GM23338 (cell line): Measurements from ENCODE around the gene HRAS. TPM values are rescaled to one million over a fixed set of nuclear protein-coding genes. Genes with fewer than 3 reads are reported as not detected.

Experiments used
- ATAC-seq: fragments of 200-7000 bp; cut with Tn5 transposase; 3 replicates; pipeline ENCODE4 v1.9.1; 2020
- DNase-seq: peaks from one replicate; pipeline ENCODE4 v3.0.0-alpha.2; 2015; ENCODE audit warnings: low spot score
- H2AFZ ChIP-seq: fragments of 200-600 bp; sonication (generic); 2 replicates; pipeline ENCODE4 v1.8.0; 2016; ENCODE audit warnings: antibody characterized with exemption, mild to moderate bottlenecking, moderate library complexity
- H3F3A ChIP-seq: fragments of 200-600 bp; sonication (generic); replicated peaks from 2 replicates; pipeline ENCODE4 v1.8.0; 2017; ENCODE audit warnings: antibody characterized with exemption, mixed run types, low read depth
- H3K27ac ChIP-seq: fragments of 200-600 bp; sonication (generic); 2 replicates; pipeline ENCODE4 v1.6.1; 2016; ENCODE audit warnings: low read depth
- H3K27me3 ChIP-seq: fragments of 200-600 bp; sonication (generic); 2 replicates; pipeline ENCODE4 v1.8.0; 2016; ENCODE audit warnings: mild to moderate bottlenecking, mixed run types, moderate library complexity; ENCODE audit not compliant: insufficient read depth
- H3K36me3 ChIP-seq: fragments of 200-600 bp; sonication (generic); 2 replicates; pipeline ENCODE4 v1.8.0; 2016; ENCODE audit warnings: mild to moderate bottlenecking; ENCODE audit not compliant: insufficient read depth
- H3K4me1 ChIP-seq: fragments of 200-600 bp; sonication (generic); 2 replicates; pipeline ENCODE4 v1.8.0; 2016; ENCODE audit warnings: mild to moderate bottlenecking, moderate library complexity; ENCODE audit not compliant: insufficient read depth
- H3K4me2 ChIP-seq: fragments of 200-600 bp; sonication (generic); 2 replicates; pipeline ENCODE4 v1.7.1; 2017; ENCODE audit warnings: mixed run types
- H3K4me3 ChIP-seq: fragments of 200-600 bp; sonication (generic); 2 replicates; pipeline ENCODE4 v1.6.1; 2016; ENCODE audit warnings: mixed run types
- H3K79me2 ChIP-seq: fragments of 200-600 bp; sonication (generic); replicated peaks from 2 replicates; pipeline ENCODE4 v1.8.0; 2017; ENCODE audit warnings: mild to moderate bottlenecking; ENCODE audit not compliant: insufficient read depth
- H3K9me2 ChIP-seq: fragments of 200-600 bp; sonication (generic); 2 replicates; pipeline ENCODE4 v1.8.0; 2017; ENCODE audit not compliant: insufficient read depth
- H4K20me1 ChIP-seq: fragments of 200-600 bp; sonication (generic); replicated peaks from 2 replicates; pipeline ENCODE4 v1.8.0; 2017; ENCODE audit warnings: mild to moderate bottlenecking; ENCODE audit not compliant: insufficient read depth
- H3K27ac Mint-ChIP-seq: 2 replicates; pipeline ENCODE4 v1.8.0; 2020; ENCODE audit warnings: inconsistent platforms, mild to moderate bottlenecking, moderate library complexity, mixed read lengths
- H3K27me3 Mint-ChIP-seq: 3 replicates; pipeline ENCODE4 v1.8.0; 2022; ENCODE audit warnings: low read depth, mild to moderate bottlenecking, moderate library complexity, mixed read lengths, inconsistent platforms; ENCODE audit not compliant: insufficient read depth, poor library complexity
- H3K36me3 Mint-ChIP-seq: 3 replicates; pipeline ENCODE4 v1.8.0; 2021; ENCODE audit warnings: low read depth, mild to moderate bottlenecking, inconsistent platforms, moderate library complexity, mixed read lengths
- H3K4me1 Mint-ChIP-seq: 3 replicates; pipeline ENCODE4 v1.8.0; 2020; ENCODE audit warnings: mild to moderate bottlenecking, inconsistent platforms, mixed read lengths
- H3K4me3 Mint-ChIP-seq: 3 replicates; pipeline ENCODE4 v1.8.0; 2021; ENCODE audit warnings: moderate library complexity, mild to moderate bottlenecking, inconsistent platforms, mixed read lengths
- H3K9me3 Mint-ChIP-seq: 3 replicates; pipeline ENCODE4 v1.8.0; 2020; ENCODE audit warnings: moderate library complexity, mild to moderate bottlenecking, inconsistent platforms, mixed read lengths
- CREB1 ChIP-seq: fragments of 250-450 bp; sonication (Bioruptor Pico); IDR thresholded peaks from 2 replicates; pipeline ENCODE4 v1.5.0; 2020; ENCODE audit warnings: low read depth, mild to moderate bottlenecking, moderate library complexity
- EZH2 ChIP-seq: fragments of 200-600 bp; sonication (generic); IDR thresholded peaks from one replicate; pipeline ENCODE4 v1.8.0; 2017; ENCODE audit warnings: antibody characterized with exemption, mild to moderate bottlenecking, low read depth; ENCODE audit not compliant: unreplicated experiment
- EZH2phosphoT487 ChIP-seq: fragments of 200-600 bp; sonication (generic); IDR thresholded peaks from one replicate; pipeline ENCODE4 v1.8.1; 2018; ENCODE audit warnings: antibody characterized with exemption; ENCODE audit not compliant: unreplicated experiment
- JUNB ChIP-seq: IDR thresholded peaks from one replicate; pipeline ENCODE4 v1.6.1; 2016; ENCODE audit warnings: antibody characterized with exemption; ENCODE audit not compliant: unreplicated experiment
- NANOG ChIP-seq: IDR thresholded peaks from 2 replicates; pipeline ENCODE4 v1.6.1; 2016; ENCODE audit warnings: antibody characterized with exemption, borderline replicate concordance
- POLR2AphosphoS5 ChIP-seq: IDR thresholded peaks from 2 replicates; pipeline ENCODE4 v1.6.1; 2016; ENCODE audit warnings: antibody characterized with exemption, low read depth
- STAT1 ChIP-seq: IDR thresholded peaks from one replicate; pipeline ENCODE4 v1.6.1; 2016; ENCODE audit warnings: antibody characterized with exemption; ENCODE audit not compliant: unreplicated experiment
- ZNF114 ChIP-seq: fragments of 250-450 bp; sonication (Bioruptor Pico); IDR thresholded peaks from 2 replicates; pipeline ENCODE4 v1.5.0; 2020; ENCODE audit warnings: mild to moderate bottlenecking, moderate library complexity
- ZNF331 ChIP-seq: fragments of 250-450 bp; sonication (Bioruptor Pico); IDR thresholded peaks from 2 replicates; pipeline ENCODE4 v1.5.0; 2020; ENCODE audit warnings: low read depth, mild to moderate bottlenecking, moderate library complexity
- polyA plus RNA-seq: library from polyadenylated mRNA; unstranded; fragments of >200 nt; fragmentation: Nextera tagmentation; extraction: Ambion mirVana; gene quantifications from 2 replicates; pipeline ENCODE4 v1.2.1, GENCODE V29; 2016
- total RNA-seq: library from RNA; depleted of rRNA; stranded (reverse); fragments of >200 nt; shearing (Covaris generic); gene quantifications from 2 replicates; pipeline ENCODE4 v1.2.3, GENCODE V29; 2014
- TF ChIP-seq, protein P1 (sequence below): IDR thresholded peaks from 2 replicates; pipeline ENCODE4 v1.6.1; 2016; ENCODE audit warnings: antibody characterized with exemption
- TF ChIP-seq, protein P2 (sequence below), 2 experiments: fragments of 200-600 bp in 1 of 2; sonication (generic) in 1 of 2; conservative IDR thresholded peaks; 2 replicates each; pipeline versions ENCODE4 v1.5.1 to v1.6.1; 2016 to 2017; ENCODE audit warnings: antibody characterized with exemption in 2 of 2, low read depth in 2 of 2, mild to moderate bottlenecking in 2 of 2, moderate library complexity in 1 of 2
- TF ChIP-seq, protein P3 (sequence below): fragments of 250-450 bp; sonication (Bioruptor Pico); IDR thresholded peaks from 2 replicates; pipeline ENCODE4 v1.5.0; 2020; ENCODE audit warnings: mild to moderate bottlenecking, moderate library complexity

The HRAS gene
- total and polyA plus RNA-seq, 2 experiments from 2014 or later = 37.9 to 48.7 TPM

DNA sequence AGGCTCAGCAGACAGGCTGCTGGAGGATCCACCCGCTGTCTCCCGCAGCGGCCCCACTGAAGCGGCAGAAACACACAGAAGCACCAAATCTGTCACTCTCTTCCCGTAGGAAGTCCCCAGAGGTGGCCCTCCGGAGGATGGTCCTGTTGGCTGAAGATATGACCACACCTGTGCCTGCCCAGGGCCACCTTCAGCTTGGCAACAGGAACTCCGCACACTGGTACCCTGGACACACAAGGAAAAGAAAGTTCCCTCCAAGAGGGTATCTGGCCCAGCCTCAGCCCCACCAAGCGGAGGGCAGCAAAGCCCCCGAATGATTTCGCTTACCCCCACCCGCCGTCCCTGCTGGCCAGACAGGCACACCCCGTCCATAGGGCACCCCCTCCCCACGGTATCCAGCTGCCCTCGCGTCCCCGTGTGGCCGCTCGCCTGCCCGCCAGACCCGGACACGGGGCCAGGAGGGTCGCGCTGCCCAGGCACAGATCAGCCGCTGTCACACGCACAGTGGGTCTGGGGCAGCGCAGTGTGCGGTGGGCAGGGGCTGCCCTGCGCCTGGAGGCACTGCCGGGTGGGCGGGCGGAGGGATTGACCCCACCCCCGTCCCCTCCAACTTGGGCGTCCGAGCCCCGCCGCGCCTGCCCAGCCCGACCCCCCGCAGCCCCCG, 32.4 kb upstream of the HRAS start:
- ATAC-seq (peak; percentile 9), DNase-seq (no peak)
- peaks cover 22% of the 10 kb centered on the region for H3K27me3 Mint-ChIP-seq
- Histone ChIP-seq H3K4me2 (peak overlapping the region; percentile 81), H3K27me3 (peaks cover 11% of the 10 kb centered on the region; the same call in 1 of the 2 replicates), H3K4me1 (peaks cover 20% of the 10 kb centered on the region; the same call in 1 of the 2 replicates), H3K27ac (no peak overlapping the region), H3K4me3 (peak overlapping the region; percentile 59), H2AFZ (no peak overlapping the region), H4K20me1 (peaks cover 5% of the 10 kb centered on the region), H3K36me3 (no peaks in the 10 kb centered on the region), H3K79me2 (no peaks in the 10 kb centered on the region), H3K9me2 (no peaks in the 10 kb centered on the region), H3F3A (peaks cover 3% of the 10 kb centered on the region)
- TF ChIP-seq EZH2 (no peak), POLR2AphosphoS5 (no peak), NANOG (no peak), JUNB (no peak), EZH2phosphoT487 (no peak), ZNF114 (CRISPR knock-in tag) (no peak), STAT1 (no peak), CREB1 (no peak), ZNF331 (CRISPR knock-in tag) (no peak)
- TF ChIP-seq, protein P1, sequence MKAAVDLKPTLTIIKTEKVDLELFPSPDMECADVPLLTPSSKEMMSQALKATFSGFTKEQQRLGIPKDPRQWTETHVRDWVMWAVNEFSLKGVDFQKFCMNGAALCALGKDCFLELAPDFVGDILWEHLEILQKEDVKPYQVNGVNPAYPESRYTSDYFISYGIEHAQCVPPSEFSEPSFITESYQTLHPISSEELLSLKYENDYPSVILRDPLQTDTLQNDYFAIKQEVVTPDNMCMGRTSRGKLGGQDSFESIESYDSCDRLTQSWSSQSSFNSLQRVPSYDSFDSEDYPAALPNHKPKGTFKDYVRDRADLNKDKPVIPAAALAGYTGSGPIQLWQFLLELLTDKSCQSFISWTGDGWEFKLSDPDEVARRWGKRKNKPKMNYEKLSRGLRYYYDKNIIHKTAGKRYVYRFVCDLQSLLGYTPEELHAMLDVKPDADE = no peak
- TF ChIP-seq, protein P2, sequence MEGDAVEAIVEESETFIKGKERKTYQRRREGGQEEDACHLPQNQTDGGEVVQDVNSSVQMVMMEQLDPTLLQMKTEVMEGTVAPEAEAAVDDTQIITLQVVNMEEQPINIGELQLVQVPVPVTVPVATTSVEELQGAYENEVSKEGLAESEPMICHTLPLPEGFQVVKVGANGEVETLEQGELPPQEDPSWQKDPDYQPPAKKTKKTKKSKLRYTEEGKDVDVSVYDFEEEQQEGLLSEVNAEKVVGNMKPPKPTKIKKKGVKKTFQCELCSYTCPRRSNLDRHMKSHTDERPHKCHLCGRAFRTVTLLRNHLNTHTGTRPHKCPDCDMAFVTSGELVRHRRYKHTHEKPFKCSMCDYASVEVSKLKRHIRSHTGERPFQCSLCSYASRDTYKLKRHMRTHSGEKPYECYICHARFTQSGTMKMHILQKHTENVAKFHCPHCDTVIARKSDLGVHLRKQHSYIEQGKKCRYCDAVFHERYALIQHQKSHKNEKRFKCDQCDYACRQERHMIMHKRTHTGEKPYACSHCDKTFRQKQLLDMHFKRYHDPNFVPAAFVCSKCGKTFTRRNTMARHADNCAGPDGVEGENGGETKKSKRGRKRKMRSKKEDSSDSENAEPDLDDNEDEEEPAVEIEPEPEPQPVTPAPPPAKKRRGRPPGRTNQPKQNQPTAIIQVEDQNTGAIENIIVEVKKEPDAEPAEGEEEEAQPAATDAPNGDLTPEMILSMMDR (conservative IDR thresholded peaks at IDR 0.05; ENCODE audit: low read depth in 2 of 2) = no peak
- TF ChIP-seq, protein P3, sequence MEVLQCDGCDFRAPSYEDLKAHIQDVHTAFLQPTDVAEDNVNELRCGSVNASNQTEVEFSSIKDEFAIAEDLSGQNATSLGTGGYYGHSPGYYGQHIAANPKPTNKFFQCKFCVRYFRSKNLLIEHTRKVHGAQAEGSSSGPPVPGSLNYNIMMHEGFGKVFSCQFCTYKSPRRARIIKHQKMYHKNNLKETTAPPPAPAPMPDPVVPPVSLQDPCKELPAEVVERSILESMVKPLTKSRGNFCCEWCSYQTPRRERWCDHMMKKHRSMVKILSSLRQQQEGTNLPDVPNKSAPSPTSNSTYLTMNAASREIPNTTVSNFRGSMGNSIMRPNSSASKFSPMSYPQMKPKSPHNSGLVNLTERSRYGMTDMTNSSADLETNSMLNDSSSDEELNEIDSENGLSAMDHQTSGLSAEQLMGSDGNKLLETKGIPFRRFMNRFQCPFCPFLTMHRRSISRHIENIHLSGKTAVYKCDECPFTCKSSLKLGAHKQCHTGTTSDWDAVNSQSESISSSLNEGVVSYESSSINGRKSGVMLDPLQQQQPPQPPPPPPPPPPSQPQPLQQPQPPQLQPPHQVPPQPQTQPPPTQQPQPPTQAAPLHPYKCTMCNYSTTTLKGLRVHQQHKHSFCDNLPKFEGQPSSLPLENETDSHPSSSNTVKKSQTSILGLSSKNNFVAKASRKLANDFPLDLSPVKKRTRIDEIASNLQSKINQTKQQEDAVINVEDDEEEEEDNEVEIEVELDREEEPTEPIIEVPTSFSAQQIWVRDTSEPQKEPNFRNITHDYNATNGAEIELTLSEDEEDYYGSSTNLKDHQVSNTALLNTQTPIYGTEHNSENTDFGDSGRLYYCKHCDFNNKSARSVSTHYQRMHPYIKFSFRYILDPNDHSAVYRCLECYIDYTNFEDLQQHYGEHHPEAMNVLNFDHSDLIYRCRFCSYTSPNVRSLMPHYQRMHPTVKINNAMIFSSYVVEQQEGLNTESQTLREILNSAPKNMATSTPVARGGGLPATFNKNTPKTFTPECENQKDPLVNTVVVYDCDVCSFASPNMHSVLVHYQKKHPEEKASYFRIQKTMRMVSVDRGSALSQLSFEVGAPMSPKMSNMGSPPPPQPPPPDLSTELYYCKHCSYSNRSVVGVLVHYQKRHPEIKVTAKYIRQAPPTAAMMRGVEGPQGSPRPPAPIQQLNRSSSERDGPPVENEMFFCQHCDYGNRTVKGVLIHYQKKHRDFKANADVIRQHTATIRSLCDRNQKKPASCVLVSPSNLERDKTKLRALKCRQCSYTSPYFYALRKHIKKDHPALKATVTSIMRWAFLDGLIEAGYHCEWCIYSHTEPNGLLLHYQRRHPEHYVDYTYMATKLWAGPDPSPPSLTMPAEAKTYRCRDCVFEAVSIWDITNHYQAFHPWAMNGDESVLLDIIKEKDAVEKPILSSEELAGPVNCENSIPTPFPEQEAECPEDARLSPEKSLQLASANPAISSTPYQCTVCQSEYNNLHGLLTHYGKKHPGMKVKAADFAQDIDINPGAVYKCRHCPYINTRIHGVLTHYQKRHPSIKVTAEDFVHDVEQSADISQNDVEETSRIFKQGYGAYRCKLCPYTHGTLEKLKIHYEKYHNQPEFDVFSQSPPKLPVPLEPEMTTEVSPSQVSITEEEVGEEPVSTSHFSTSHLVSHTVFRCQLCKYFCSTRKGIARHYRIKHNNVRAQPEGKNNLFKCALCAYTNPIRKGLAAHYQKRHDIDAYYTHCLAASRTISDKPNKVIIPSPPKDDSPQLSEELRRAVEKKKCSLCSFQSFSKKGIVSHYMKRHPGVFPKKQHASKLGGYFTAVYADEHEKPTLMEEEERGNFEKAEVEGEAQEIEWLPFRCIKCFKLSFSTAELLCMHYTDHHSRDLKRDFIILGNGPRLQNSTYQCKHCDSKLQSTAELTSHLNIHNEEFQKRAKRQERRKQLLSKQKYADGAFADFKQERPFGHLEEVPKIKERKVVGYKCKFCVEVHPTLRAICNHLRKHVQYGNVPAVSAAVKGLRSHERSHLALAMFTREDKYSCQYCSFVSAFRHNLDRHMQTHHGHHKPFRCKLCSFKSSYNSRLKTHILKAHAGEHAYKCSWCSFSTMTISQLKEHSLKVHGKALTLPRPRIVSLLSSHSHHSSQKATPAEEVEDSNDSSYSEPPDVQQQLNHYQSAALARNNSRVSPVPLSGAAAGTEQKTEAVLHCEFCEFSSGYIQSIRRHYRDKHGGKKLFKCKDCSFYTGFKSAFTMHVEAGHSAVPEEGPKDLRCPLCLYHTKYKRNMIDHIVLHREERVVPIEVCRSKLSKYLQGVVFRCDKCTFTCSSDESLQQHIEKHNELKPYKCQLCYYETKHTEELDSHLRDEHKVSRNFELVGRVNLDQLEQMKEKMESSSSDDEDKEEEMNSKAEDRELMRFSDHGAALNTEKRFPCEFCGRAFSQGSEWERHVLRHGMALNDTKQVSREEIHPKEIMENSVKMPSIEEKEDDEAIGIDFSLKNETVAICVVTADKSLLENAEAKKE (CRISPR knock-in tag) = no peak
- peak overlapping the region; percentile 75 for H3K4me3 Mint-ChIP-seq
- H3K27ac Mint-ChIP-seq = no peak overlapping the region
- H3K36me3 Mint-ChIP-seq = no peaks in the 10 kb centered on the region; the same call in 2 of the 3 replicates
- H3K9me3 Mint-ChIP-seq = no peaks in the 10 kb centered on the region
- H3K4me1 Mint-ChIP-seq = peaks cover 11% of the 10 kb centered on the region
